22Rv1 (cell line): ENCODE data around the gene PRSS8.

ENCODE experiments used
- CTCF ChIP-seq: fragments of 450-650 bp; IDR thresholded peaks from 2 replicates; pipeline ENCODE4 v1.5.1; 2017; ENCODE audit warnings: mild to moderate bottlenecking
- ZFX ChIP-seq: fragments of 450-650 bp; IDR thresholded peaks from 2 replicates; pipeline ENCODE4 v1.6.1; 2017; ENCODE audit warnings: antibody characterized with exemption, borderline replicate concordance

DNA sequence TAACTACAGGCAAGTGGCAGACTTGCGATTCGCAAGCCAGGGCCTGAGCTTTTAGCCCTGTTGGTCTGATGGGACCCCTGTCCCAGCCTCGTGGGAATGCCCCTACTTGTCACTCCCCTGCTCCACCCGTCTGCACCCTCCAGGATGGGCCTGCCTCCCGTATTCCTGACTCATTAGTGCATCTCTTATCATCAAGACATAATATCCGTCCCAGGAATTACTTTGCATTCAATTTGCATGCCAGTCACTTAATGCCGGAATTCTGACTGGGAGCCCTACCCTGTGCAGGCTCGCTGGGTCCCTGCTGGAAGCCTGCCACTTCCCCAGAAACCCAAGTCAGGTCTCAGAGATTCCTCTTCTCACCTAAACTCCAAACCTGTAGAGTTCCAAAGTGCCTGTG, 50.1 kb downstream of the PRSS8 start:
- no peak for TF ChIP-seq CTCF
- no peak for TF ChIP-seq ZFX
